GM15510 (cell line): ENCODE data around the gene SDHC.
A peak's percentile ranks its signal among the peaks of the same experiment; 100 is the strongest.

Experiments
- POLR2A ChIP-seq: IDR thresholded peaks from 3 replicates; pipeline ENCODE4 v1.6.1; 2011; ENCODE audit warnings: borderline replicate concordance; ENCODE audit not compliant: insufficient read length; ENCODE audit errors: extremely low read depth

The SDHC gene

DNA sequence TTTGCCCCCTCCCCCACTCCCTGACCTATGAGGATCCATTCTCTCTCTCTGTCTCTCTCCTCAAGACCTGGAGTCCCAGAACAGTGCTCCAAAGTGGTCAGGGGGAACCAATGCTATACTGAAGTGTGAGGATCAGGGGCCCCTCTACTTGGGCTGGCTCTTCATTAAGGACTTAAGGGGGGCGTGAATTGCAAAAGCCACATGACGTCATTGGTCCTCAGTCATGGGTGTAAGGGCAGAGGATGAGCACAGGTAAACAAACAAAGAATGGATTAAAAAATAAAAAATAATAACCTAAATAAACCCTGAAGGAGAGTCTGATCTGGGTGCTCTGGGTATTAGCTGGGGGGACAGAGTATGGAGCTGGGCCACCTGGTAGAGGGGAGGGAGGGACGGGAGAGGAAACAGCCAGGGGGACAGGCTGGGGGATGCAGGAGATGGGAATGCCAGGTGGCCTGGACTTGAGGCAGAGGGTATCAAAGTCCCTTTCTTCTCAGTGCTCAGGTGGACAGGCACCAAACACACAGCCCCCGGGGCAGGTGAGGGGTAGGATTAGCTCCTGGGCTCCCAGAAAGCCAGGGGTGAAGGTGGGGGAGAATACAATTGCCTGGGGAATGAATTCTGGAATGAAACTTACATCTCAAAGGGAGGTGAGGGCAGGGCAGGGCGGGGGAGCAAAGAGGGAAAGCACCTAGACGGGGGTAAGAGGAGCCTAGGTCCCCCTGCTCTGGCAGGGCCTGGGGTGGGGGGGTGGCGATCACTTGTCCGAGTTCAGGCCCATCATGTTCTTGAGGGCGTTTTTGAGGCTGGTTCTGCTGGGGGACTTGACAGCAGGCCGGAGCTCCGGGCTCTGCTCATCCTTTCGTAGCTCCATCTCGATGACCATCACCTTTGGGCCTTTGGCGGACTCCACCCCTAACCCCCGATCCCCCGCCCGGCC is 9.0 kb upstream of the SDHC start:
- TF ChIP-seq POLR2A: no peak

DNA sequence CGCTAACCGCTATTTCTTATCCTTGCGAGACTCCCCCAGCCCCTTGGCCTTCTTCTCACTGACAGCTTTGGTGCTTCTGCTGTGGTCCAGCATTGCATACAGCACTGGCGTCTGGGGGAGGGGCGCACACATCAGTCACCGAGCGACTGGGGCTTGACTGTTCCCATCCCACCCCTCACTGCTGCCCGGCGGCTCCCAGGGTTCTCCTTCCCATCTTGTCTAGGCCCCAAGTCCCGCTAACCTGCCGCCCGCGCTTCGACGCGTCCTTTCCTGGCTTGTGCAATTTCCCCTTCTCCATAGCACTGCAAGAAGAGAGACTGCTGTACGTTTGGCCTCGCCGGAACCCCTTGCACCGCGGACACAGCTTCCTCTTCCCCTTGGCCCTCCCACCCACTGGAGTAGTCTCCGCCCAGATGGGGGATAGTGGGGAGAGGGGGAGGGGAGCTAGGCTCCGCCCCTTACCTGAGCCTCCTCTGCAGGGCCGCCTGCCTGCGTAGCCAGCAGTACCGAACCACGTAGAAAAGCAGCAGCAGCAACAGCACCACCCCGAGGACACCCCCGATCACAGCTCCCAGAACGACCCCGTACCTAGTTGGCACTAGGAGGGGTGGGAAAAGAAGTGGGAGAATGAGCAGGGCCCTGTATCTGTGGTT is 8.2 kb upstream of the SDHC start:
- TF ChIP-seq POLR2A: peak; percentile 66

DNA sequence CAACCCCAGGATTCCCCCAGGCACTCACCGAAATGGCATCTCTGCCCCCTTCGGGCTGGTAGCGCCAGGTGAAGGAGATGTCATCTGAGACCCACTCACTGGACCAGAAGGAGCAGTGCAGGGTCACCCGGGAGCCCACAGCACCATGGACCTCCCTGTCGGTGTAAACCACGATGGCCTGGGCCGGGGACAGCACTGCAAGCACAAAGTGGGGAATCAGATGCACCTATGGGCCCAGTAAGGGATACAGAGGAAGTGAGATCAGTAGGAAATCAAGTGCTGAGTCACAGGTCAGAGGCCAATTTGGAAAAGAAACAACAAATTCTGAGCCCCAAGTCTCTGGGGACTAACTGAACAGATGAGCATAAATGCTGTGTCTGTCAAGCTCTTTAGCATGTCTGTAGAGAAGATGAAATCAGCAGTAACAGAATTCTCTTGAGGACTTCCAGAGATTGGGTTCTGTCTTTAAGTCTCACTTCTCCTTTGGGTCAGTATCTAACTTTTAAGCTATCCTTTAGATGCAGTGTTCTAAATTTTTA is 6.9 kb upstream of the SDHC start:
- TF ChIP-seq POLR2A: no peak

DNA sequence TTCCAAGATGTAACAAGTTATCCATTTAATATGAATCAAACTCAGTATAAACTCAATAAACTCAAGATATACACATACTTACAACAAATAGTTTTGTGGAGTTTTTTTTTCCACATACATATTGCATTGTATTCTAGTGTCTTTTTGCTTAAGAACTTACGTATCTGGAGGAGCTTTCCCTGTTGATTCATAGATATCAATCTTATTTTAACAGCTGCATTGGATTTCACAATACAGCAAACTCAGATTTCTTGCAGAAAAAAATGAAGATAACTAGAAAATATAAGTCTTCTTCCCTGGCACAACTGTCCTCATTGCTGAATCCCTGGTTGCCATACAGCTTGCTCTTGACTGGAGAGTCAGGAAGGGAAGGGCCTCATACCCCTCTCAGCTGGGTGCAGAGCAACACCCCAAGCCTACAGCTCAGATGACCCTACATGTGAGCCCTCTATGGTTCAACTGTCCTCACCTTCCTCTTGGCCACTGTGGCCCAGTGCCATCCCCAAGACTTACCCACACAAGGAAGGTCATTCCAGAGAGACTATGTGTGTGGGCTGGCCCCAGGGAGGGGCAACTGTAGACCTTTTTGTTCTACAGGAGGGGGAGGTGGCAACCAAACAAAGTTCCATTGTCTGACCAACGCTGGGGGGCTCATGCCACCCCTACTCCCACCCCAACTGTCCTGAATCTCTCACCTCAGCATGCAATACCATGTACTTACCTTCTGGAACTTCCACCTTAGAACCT is 6.1 kb upstream of the SDHC start:
- TF ChIP-seq POLR2A: no peak

DNA sequence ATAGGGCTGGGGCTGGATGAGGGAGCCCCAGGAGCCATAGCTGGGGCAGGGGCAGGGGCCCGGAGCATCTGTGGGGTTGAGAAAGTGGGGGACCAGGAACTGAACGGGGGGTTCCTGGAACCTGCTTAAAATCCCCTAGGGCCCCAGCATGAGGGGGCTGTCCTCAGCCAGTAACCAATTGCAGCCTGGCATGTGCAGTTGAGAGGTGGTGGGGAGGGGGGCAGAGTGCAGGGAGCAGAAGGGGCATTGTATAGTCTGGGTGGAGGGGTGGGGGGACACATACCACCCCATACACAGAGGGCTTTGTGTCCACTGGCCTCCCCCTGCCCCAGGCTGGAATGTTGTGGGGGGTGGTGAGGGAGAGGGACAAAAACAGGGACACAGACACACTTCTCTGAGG is 4.3 kb upstream of the SDHC start, which contains the start of gene MPZ:
TSS of gene MPZ (minus strand) at position 101 of the 400 bp plus-strand sequence. CDS start at position 38, 63 bp downstream.
- TF ChIP-seq POLR2A: no peak

DNA sequence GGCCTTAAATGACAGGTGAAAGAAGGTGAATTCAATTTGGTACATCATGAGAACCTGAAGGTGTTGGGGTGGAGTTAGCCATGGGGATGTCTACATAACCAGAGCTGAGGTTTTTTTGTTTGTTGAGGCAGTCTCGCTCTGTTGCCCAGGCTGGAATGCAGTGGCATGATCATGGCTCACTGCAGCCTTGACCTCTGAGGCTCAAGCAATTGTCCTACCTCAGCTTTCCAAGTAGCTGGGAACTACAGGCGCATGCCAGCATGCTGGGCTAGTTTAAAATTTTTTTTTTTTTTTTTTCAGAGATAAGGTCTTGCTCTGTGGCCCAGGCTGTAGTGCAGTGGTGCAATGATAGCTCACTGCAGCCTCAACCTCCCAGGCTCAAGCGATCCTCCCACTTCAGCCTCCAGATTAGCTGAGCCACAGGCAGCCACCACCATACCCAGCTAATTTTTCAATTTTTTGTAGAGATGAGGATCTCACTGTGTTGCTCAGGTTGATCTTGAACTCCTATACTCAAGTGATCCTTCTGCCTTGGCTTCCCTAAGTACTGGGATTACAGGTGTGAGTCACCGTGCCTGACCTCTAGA is 2.5 kb upstream of the SDHC start:
- no peak for TF ChIP-seq POLR2A

DNA sequence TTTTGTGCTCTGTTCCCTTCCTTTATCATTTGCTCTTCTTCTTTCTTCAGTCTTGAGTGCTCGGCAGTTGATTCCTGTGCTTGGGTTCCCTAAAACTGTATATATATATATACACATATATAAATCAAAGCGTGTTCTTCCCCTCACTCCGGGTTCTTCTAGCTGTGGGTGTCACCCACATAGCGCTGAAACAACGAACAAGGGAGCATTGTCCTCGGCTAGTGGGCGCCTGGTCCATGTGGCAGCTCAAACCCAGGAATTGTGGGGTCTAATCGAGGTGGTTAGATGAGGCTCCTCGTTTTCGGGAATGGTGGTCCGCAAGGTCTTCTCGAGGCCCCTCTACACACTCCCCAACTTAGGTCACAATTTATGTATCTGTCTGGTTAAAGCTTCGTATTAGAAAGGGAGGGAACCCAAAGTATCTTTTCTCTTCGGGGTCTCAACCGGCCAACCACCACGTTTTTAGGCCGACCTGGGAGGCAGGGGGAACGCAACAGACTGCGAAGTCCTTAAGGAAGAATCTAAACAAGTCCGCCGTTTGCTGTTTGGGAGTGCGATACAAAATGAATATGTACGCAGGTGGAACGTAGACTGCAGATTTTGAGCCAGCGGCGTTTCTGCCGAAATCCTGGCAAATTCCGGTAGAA is 504 bp upstream of the SDHC start:
- no peak for TF ChIP-seq POLR2A

DNA sequence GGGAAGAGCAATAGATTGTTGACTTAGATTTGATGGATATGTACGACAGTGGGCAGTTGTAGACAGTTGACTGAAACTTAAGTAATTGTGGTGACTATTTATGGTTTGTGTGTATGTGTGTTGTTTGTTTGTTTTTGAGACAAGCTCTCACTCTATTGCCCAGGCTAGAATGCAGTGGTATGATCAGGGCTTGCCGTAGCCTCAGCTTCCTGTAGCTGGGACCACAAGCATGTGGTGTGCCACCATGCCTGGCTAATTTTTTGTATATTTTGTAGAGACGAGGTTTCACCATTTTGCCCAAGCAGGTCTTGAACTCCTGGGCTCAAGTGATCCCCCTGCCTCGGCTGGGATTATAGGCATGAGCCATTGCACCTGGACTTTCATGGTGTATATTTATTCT is 9.8 kb downstream of the SDHC start:
- no peak for TF ChIP-seq POLR2A

DNA sequence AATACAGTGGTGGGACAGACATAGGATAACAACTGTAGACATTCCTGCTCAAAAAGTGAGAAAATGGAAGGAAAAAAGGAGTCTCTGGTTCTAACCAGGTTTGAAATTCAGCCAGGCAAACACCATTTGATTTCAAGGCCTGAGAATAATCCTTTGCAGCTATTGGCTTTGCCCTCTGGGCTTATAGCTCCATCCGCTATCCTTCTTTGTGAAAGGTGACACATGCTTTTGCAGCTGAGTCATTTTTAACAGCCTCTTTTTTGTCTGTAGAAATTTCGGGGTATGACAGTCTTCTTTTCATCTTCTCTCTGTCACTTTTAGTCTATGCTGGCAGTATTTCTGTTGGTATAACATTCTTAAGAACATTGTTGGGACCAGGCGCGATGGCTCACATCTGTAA is 16.2 kb downstream of the SDHC start:
- TF ChIP-seq POLR2A: no peak

DNA sequence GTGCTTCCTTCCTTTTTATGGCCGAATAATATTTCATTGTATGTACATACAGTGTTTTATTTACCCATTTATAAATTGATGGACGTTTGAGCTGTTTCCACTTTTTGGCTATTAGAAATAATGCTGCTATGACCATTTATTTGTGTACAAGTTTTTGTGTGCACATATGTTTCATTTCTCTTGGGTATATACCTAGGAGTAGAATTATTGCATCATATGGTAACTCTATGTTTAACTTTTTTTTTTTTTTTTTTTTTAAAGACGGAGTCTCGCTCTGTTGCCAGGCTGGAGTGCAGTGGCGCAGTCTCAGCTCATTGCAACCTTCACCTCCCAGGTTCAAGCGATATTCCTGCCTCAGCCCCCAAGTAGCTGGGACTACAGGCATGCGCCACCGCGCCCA is 19.0 kb downstream of the SDHC start:
- no peak for TF ChIP-seq POLR2A

DNA sequence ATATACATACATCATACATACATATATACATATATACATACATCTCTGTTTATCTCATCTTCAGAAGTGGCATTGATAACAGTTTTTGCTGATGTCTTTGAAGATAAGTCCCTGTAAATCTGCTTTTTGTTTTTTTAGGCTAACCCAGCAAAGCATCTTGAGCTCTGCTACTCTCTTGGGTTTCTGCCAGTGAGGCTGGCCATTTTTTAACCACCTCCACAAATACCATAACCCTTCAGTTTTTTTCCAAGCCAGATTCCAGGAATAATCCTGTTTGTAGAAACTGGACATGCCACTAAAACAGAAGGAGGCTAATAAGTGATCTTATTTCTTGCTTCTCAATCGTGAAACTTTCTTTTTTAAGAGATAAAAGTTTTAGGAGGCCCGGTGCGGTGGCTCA is 21.6 kb downstream of the SDHC start:
- no peak for TF ChIP-seq POLR2A

DNA sequence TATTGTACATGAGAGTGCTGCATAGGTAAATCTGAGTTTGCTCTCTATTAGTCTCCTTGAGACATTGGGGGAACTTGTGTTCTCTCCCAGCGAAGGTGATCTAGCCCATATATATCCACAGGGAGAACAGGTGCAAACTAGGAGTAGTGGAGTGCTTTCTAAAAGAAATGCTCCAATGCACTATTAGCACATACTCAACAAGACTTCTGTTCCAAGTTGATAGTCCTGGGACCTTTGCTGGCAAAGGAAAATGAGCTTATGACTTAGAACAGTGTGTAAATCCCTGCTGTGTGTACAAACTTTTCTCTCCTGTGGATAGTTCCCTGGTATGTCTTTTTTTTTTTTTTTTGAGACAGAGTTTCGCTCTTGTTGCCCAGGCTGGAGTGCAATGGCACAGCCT is 28.0 kb downstream of the SDHC start:
- no peak for TF ChIP-seq POLR2A

DNA sequence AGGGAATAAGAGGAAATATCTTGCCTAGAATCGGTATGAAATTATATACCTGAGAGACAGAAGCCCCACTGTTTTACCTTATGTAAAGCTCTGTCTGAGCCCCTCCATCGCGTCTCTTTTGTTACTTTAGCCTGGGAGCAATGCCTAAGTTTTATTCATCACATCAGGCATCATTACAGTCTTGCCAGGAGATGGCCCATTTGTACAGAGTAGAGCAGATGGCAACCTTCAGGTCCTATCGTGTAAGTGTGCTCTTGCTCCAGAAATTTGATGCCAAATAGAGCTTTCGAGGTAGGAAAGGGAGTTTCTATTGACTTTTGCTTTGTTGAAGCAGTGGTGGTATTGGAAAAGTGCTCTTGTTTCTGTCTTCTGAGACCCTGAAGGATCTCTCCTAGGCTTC is 28.6 kb downstream of the SDHC start:
- TF ChIP-seq POLR2A: no peak

DNA sequence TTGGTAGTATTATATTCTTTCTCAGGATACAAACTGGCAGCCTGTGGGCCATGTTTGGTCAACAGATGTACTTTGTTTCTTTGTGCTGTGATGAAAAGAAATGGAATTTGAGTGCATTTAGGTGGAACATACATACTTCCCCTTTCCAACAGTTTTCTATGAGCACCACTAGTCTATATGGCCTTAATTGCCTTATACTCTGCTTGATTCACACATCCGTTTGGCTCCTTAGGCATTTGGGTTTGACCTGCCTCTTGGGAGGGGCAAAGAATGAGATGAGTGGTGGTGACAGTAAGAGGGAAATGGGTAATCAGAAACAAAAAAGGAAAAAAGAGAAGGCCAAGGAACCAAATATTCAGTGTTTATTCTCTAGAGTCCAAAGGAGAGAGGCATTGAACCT is 36.5 kb downstream of the SDHC start:
- TF ChIP-seq POLR2A: no peak
